GM21526 (cell line): ENCODE measurements around the gene UBAP1.
"Not testable (repeated sequence)": the region's sequence is repeated elsewhere in the genome, so short reads cannot be mapped to it uniquely, and the experiment has no call there.

Source experiments
- ATAC-seq: cut with Tn5 transposase; IDR thresholded peaks from one replicate; pipeline ENCODE4 v1.9.1; 2021; ENCODE audit warnings: moderate library complexity; ENCODE audit not compliant: unreplicated experiment, low FRiP score

The UBAP1 gene

GRCh38 chr9:34178436-34179212 lies at the start of gene UBAP1:
Gene UBAP1 (plus strand): TSS chr9:34179043. CDS start chr9:34220915, 41,872 bp downstream.
- peak; percentile 93 for ATAC-seq

- no peak for ATAC-seq
Measured at GRCh38 chr9:34131571-34131970, 47.3 kb upstream of the UBAP1 start.

GRCh38 chr9:34133436-34133949 lies 45.4 kb upstream of the UBAP1 start:
- no peak for ATAC-seq

GRCh38 chr9:34134521-34134920 lies 44.3 kb upstream of the UBAP1 start:
- ATAC-seq = no peak

- not testable (repeated sequence) for ATAC-seq
Measured at GRCh38 chr9:34138644-34139043, 40.2 kb upstream of the UBAP1 start.

GRCh38 chr9:34139477-34140146 lies 39.2 kb upstream of the UBAP1 start:
- ATAC-seq = no peak

- ATAC-seq = no peak
Measured at GRCh38 chr9:34140853-34141252, 38.0 kb upstream of the UBAP1 start.

- ATAC-seq = no peak
Measured at GRCh38 chr9:34143116-34143515, 35.7 kb upstream of the UBAP1 start.

GRCh38 chr9:34145165-34145564 lies 33.7 kb upstream of the UBAP1 start:
- ATAC-seq = no peak

- ATAC-seq = no peak
Measured at GRCh38 chr9:34151398-34151797, 27.4 kb upstream of the UBAP1 start.

GRCh38 chr9:34154057-34154456 lies 24.8 kb upstream of the UBAP1 start:
- ATAC-seq = no peak

- no peak for ATAC-seq
Measured at GRCh38 chr9:34157318-34157717, 21.5 kb upstream of the UBAP1 start.

- no peak for ATAC-seq
Measured at GRCh38 chr9:34157898-34158297, 20.9 kb upstream of the UBAP1 start.

- no peak for ATAC-seq
Measured at GRCh38 chr9:34158362-34158869, 20.4 kb upstream of the UBAP1 start.

- ATAC-seq = no peak
Measured at GRCh38 chr9:34163434-34163833, 15.4 kb upstream of the UBAP1 start.

GRCh38 chr9:34169125-34169524 lies 9.7 kb upstream of the UBAP1 start:
- no peak for ATAC-seq

- no peak for ATAC-seq
Measured at GRCh38 chr9:34170237-34170991, 8.4 kb upstream of the UBAP1 start.

- ATAC-seq = no peak
Measured at GRCh38 chr9:34171753-34172535, 6.9 kb upstream of the UBAP1 start.

GRCh38 chr9:34176089-34176488 lies 2.8 kb upstream of the UBAP1 start:
- ATAC-seq = no peak
